HUES6 (cell line): ENCODE measurements around the gene CCZ1B.
"Not testable (repeated sequence)": the region's sequence is repeated elsewhere in the genome, so short reads cannot be mapped to it uniquely, and the experiment has no call there.

Experiments used
- H3K27ac ChIP-seq: 2 replicates; pipeline ENCODE4 v1.7.0; 2013; ENCODE audit warnings: low read depth, mild to moderate bottlenecking, low read length, inconsistent platforms
- H3K27me3 ChIP-seq: 2 replicates; pipeline ENCODE4 v1.6.1; 2013; ENCODE audit warnings: low read length; ENCODE audit not compliant: control insufficient read depth, insufficient read depth
- H3K36me3 ChIP-seq: 2 replicates; pipeline ENCODE4 v1.6.1; 2013; ENCODE audit warnings: low read length; ENCODE audit not compliant: control insufficient read depth, insufficient read depth
- H3K4me1 ChIP-seq: 2 replicates; pipeline ENCODE4 v1.6.1; 2013; ENCODE audit warnings: low read length; ENCODE audit not compliant: control insufficient read depth, insufficient read depth
- H3K4me3 ChIP-seq: 2 replicates; pipeline ENCODE4 v1.5.1; 2013; ENCODE audit warnings: low read depth, low read length
- H3K9ac ChIP-seq: one replicate; pipeline ENCODE4 v1.6.1; 2013; ENCODE audit warnings: mild to moderate bottlenecking, low read length
- H3K9me3 ChIP-seq: 2 replicates; pipeline ENCODE4 v1.6.1; 2013; ENCODE audit warnings: low read depth, low read length; ENCODE audit not compliant: control insufficient read depth, insufficient read depth

CCZ1B gene

GRCh38 chr7:6797218-6797617 lies 28.9 kb downstream of the CCZ1B start:
- H3K27me3 ChIP-seq = not testable (repeated sequence)

GRCh38 chr7:6794276-6794675 lies 31.8 kb downstream of the CCZ1B start:
- H3K36me3 ChIP-seq, H3K27ac ChIP-seq, H3K9ac ChIP-seq, H3K9me3 ChIP-seq, H3K27me3 ChIP-seq, H3K4me3 ChIP-seq, H3K4me1 ChIP-seq: not testable (repeated sequence)

More at GRCh38 chr7:6797218-6797617, 28.9 kb downstream of the CCZ1B start:
- H3K9me3 ChIP-seq, H3K4me1 ChIP-seq, H3K36me3 ChIP-seq, H3K4me3 ChIP-seq, H3K27ac ChIP-seq, H3K9ac ChIP-seq: not testable (repeated sequence)

- H3K9me3 ChIP-seq, H3K36me3 ChIP-seq, H3K4me1 ChIP-seq, H3K9ac ChIP-seq, H3K4me3 ChIP-seq, H3K27ac ChIP-seq, H3K27me3 ChIP-seq: not testable (repeated sequence)
Observed at GRCh38 chr7:6792113-6792872, 33.8 kb downstream of the CCZ1B start.

GRCh38 chr7:6789353-6789752 lies 36.7 kb downstream of the CCZ1B start:
- not testable (repeated sequence) for H3K27ac ChIP-seq, H3K27me3 ChIP-seq, H3K9ac ChIP-seq, H3K4me1 ChIP-seq, H3K9me3 ChIP-seq, H3K4me3 ChIP-seq, H3K36me3 ChIP-seq

GRCh38 chr7:6781581-6781980 lies 44.5 kb downstream of the CCZ1B start:
- not testable (repeated sequence) for H3K27me3 ChIP-seq, H3K4me3 ChIP-seq, H3K9me3 ChIP-seq

GRCh38 chr7:6761186-6761585 lies 64.9 kb downstream of the CCZ1B start:
- not testable (repeated sequence) for H3K9me3 ChIP-seq, H3K4me1 ChIP-seq, H3K36me3 ChIP-seq, H3K27ac ChIP-seq, H3K4me3 ChIP-seq, H3K9ac ChIP-seq, H3K27me3 ChIP-seq

More at GRCh38 chr7:6781581-6781980, 44.5 kb downstream of the CCZ1B start:
- not testable (repeated sequence) for H3K36me3 ChIP-seq, H3K27ac ChIP-seq, H3K9ac ChIP-seq, H3K4me1 ChIP-seq

- not testable (repeated sequence) for H3K27me3 ChIP-seq, H3K36me3 ChIP-seq, H3K4me1 ChIP-seq, H3K9me3 ChIP-seq, H3K9ac ChIP-seq, H3K27ac ChIP-seq
- peak within 1 kb of the TSS; percentile 50 for H3K4me3 ChIP-seq
Observed at GRCh38 chr7:6753964-6754363, 72.1 kb downstream of the CCZ1B start, which contains the start of gene RSPH10B2. RSPH10B2 (plus strand) TSS chr7:6754103; CDS start chr7:6757678, 3,575 bp downstream.

- H3K9me3 ChIP-seq, H3K27me3 ChIP-seq, H3K36me3 ChIP-seq, H3K4me1 ChIP-seq, H3K27ac ChIP-seq, H3K9ac ChIP-seq, H3K4me3 ChIP-seq: not testable (repeated sequence)
Observed at GRCh38 chr7:6750173-6750572, 75.9 kb downstream of the CCZ1B start.

GRCh38 chr7:6749335-6749734 lies 76.7 kb downstream of the CCZ1B start:
- not testable (repeated sequence) for H3K4me3 ChIP-seq, H3K9me3 ChIP-seq, H3K36me3 ChIP-seq, H3K27me3 ChIP-seq, H3K9ac ChIP-seq, H3K27ac ChIP-seq, H3K4me1 ChIP-seq
